Measurements from ENCODE around the gene SMC3.

Gene SMC3

GRCh38 chr10:110548002-110548401 is 19.5 kb upstream of the SMC3 start:
- no peaks in the 10 kb centered on the region for H3K27me3 ChIP-seq (ENCODE audit: control insufficient read depth, insufficient read depth, low read length)
- no peaks in the 10 kb centered on the region for H3K9me3 ChIP-seq (ENCODE audit: control insufficient read depth, low read length)
- peaks cover 4% of the 10 kb centered on the region for H3K4me1 ChIP-seq
- no peak overlapping the region for H3K4me3 ChIP-seq (ENCODE audit: low read depth, low read length)
- no peak overlapping the region for H3K27ac ChIP-seq
- H3K9ac ChIP-seq = no peak overlapping the region
- no peaks in the 10 kb centered on the region for H3K79me2 ChIP-seq
- no peak overlapping the region for H3K4me2 ChIP-seq (ENCODE audit: low read length)
- H2AFZ ChIP-seq = no peak overlapping the region
- no peaks in the 10 kb centered on the region for H3K36me3 ChIP-seq (ENCODE audit: control insufficient read depth, insufficient read depth, low read length)
- TF ChIP-seq, protein P1, sequence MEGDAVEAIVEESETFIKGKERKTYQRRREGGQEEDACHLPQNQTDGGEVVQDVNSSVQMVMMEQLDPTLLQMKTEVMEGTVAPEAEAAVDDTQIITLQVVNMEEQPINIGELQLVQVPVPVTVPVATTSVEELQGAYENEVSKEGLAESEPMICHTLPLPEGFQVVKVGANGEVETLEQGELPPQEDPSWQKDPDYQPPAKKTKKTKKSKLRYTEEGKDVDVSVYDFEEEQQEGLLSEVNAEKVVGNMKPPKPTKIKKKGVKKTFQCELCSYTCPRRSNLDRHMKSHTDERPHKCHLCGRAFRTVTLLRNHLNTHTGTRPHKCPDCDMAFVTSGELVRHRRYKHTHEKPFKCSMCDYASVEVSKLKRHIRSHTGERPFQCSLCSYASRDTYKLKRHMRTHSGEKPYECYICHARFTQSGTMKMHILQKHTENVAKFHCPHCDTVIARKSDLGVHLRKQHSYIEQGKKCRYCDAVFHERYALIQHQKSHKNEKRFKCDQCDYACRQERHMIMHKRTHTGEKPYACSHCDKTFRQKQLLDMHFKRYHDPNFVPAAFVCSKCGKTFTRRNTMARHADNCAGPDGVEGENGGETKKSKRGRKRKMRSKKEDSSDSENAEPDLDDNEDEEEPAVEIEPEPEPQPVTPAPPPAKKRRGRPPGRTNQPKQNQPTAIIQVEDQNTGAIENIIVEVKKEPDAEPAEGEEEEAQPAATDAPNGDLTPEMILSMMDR (IDR thresholded peaks at IDR 0.05) = no peak

DNA sequence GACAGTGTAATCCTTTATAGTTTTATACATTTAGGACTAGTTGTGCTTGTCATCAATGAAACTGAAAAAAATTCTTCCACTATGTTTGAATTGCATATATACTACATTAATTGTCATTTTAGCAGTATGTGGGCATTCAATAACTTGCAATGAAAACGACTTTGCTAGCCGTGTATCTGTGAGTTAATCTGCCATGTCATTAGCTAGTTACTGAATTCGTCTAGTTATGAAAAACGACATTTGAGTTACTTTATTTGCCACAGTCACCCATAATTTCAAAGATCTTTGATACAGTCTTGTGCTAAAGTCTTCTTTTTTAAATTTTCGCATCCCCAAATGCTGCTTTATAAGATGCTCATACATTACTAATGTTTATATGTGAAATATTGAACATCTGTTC is 18.3 kb upstream of the SMC3 start:
- Histone ChIP-seq H3K27me3 (ENCODE audit: control insufficient read depth, insufficient read depth, low read length) (no peaks in the 10 kb centered on the region), H3K9me3 (ENCODE audit: control insufficient read depth, low read length) (no peaks in the 10 kb centered on the region), H3K4me2 (ENCODE audit: low read length) (no peak overlapping the region), H2AFZ (no peak overlapping the region), H3K27ac (no peak overlapping the region), H3K4me3 (ENCODE audit: low read depth, low read length) (no peak overlapping the region), H3K36me3 (ENCODE audit: control insufficient read depth, insufficient read depth, low read length) (no peaks in the 10 kb centered on the region), H3K9ac (no peak overlapping the region), H3K4me1 (peaks cover 4% of the 10 kb centered on the region), H3K79me2 (no peaks in the 10 kb centered on the region)
- TF ChIP-seq, protein P1 (IDR thresholded peaks at IDR 0.05) = no peak

DNA sequence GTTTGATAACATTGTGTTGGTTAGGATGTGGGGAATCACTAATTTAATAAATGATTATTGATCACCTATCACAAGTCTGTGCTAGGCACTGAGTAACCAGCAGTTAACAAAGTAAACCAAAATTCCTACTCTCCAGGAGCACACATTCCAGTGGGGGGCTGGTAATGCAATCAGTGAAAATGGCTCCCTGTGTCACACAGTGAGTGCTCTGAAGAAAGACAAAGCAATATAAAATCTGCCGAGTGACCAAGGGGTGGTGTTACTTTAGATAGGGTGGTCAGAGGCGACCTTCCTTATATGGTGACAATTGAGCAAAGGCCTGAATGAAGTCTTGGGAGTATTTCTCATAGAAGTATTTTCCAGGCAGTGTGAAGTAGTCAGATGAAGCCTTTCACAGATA is 13.6 kb upstream of the SMC3 start:
- Histone ChIP-seq H3K4me2 (ENCODE audit: low read length) (no peak overlapping the region), H3K36me3 (ENCODE audit: control insufficient read depth, insufficient read depth, low read length) (no peaks in the 10 kb centered on the region), H3K79me2 (no peaks in the 10 kb centered on the region), H3K9ac (no peak overlapping the region), H3K4me3 (ENCODE audit: low read depth, low read length) (no peak overlapping the region), H2AFZ (no peak overlapping the region), H3K9me3 (ENCODE audit: control insufficient read depth, low read length) (no peaks in the 10 kb centered on the region), H3K27me3 (ENCODE audit: control insufficient read depth, insufficient read depth, low read length) (no peaks in the 10 kb centered on the region), H3K27ac (no peak overlapping the region), H3K4me1 (no peaks in the 10 kb centered on the region)
- TF ChIP-seq, protein P1 (IDR thresholded peaks at IDR 0.05) = no peak

DNA sequence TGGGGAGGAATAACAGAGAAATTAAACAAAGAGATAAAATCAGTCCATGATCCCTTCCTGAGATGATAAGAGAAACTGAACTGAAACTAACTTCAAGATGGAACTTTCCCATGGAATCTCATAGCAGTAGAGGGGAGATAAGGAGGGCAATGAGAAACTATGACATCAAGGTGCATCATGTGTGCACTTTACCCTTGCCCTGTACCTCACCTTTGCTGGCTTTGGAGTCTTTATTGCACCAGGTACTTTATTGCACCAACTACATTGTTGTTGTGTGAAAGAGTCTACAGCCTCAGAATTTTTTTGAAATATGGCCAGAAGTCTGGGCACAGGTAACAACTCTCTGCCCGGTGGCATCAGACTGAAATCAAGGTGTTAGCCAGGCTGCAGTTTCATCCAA is 11.2 kb upstream of the SMC3 start:
- no peak overlapping the region for H3K9ac ChIP-seq
- H3K4me1 ChIP-seq = no peaks in the 10 kb centered on the region
- no peak overlapping the region for H3K4me2 ChIP-seq (ENCODE audit: low read length)
- no peaks in the 10 kb centered on the region for H3K36me3 ChIP-seq (ENCODE audit: control insufficient read depth, insufficient read depth, low read length)
- H3K4me3 ChIP-seq (ENCODE audit: low read depth, low read length) = no peak overlapping the region
- H3K79me2 ChIP-seq = no peaks in the 10 kb centered on the region
- no peaks in the 10 kb centered on the region for H3K27me3 ChIP-seq (ENCODE audit: control insufficient read depth, insufficient read depth, low read length)
- TF ChIP-seq, protein P1 (IDR thresholded peaks at IDR 0.05) = no peak
- H3K27ac ChIP-seq = no peak overlapping the region
- no peak overlapping the region for H2AFZ ChIP-seq
- H3K9me3 ChIP-seq (ENCODE audit: control insufficient read depth, low read length) = no peaks in the 10 kb centered on the region

DNA sequence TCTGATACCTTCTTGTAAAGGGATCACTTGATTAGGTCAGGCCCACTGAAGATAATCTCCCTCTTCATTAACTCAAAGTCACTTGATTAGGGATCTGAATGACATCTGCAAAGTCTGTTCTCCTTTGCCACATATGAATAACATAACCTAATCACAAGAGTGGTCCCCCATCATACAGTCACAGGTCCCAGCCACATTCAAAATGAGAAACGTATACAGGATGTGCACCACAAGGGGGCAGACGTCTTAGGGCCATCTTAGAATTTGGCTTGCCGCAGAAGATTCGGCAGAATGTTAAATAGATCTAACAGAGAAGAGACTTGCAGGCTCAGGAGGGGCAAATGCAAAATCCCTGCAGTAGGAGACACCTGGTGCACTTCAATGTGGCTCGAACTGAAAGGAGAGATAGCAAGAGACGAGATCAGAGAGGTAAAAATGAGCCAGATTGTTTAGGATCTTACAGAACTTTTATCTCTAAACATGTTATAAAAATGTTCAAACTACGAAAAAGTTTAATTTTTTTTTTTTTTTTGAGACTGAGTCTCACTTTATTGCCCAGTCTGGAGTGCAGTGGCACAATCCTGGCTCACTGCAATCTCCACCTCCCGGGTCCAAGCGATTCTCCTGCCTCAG is 10.4 kb upstream of the SMC3 start:
- Histone ChIP-seq H2AFZ (peak overlapping the region; percentile 82), H3K79me2 (no peaks in the 10 kb centered on the region), H3K9me3 (ENCODE audit: control insufficient read depth, low read length) (no peaks in the 10 kb centered on the region), H3K4me1 (no peaks in the 10 kb centered on the region), H3K27me3 (ENCODE audit: control insufficient read depth, insufficient read depth, low read length) (no peaks in the 10 kb centered on the region), H3K36me3 (ENCODE audit: control insufficient read depth, insufficient read depth, low read length) (no peaks in the 10 kb centered on the region), H3K27ac (no peak overlapping the region), H3K4me3 (ENCODE audit: low read depth, low read length) (no peak overlapping the region), H3K9ac (no peak overlapping the region), H3K4me2 (ENCODE audit: low read length) (no peak overlapping the region)
- TF ChIP-seq, protein P1 (IDR thresholded peaks at IDR 0.05) = peak; percentile 83

Measured in parathyroid adenoma (tissue), 2 donors.